H9 (cell line): ENCODE data around the gene ACAP3. TPM values are rescaled to one million over a fixed set of nuclear protein-coding genes. Genes with fewer than 3 reads are reported as not detected.

Experiments used
- DNase-seq: peaks from one replicate; pipeline ENCODE4 v3.0.0-alpha.2; 2017
- H2AFZ ChIP-seq: one replicate; pipeline ENCODE4 v1.6.1; 2013; ENCODE audit warnings: mild to moderate bottlenecking, low read length, control low read depth, moderate library complexity
- H2AK5ac ChIP-seq: 2 replicates; pipeline ENCODE4 v1.6.1; 2013; ENCODE audit warnings: low read length, control low read depth, mixed read lengths; ENCODE audit not compliant: insufficient read length
- H2BK120ac ChIP-seq: one replicate; pipeline ENCODE4 v1.6.1; 2013; ENCODE audit warnings: low read depth, mild to moderate bottlenecking, low read length, control low read depth, inconsistent platforms; ENCODE audit not compliant: poor library complexity, severe bottlenecking
- H2BK12ac ChIP-seq: 2 replicates; pipeline ENCODE4 v1.6.1; 2013; ENCODE audit warnings: low read length, control low read depth, mixed read lengths, low read depth; ENCODE audit not compliant: insufficient read length
- H2BK15ac ChIP-seq: 2 replicates; pipeline ENCODE4 v1.6.1; 2013; ENCODE audit warnings: low read depth, low read length, control low read depth
- H2BK20ac ChIP-seq: one replicate; pipeline ENCODE4 v1.6.1; 2013; ENCODE audit warnings: low read depth, mild to moderate bottlenecking, low read length, control low read depth, inconsistent platforms; ENCODE audit not compliant: poor library complexity, severe bottlenecking
- H2BK5ac ChIP-seq: 2 replicates; pipeline ENCODE4 v1.6.1; 2013; ENCODE audit warnings: low read length, control low read depth, mixed read lengths; ENCODE audit not compliant: insufficient read length
- H3K14ac ChIP-seq: 2 replicates; pipeline ENCODE4 v1.6.1; 2013; ENCODE audit warnings: low read length, control low read depth; ENCODE audit not compliant: insufficient read depth
- H3K18ac ChIP-seq: 2 replicates; pipeline ENCODE4 v1.6.1; 2013; ENCODE audit warnings: low read depth, mild to moderate bottlenecking, mixed read lengths, low read length, control low read depth; ENCODE audit not compliant: insufficient read length
- H3K23ac ChIP-seq: 2 replicates; pipeline ENCODE4 v1.6.1; 2013; ENCODE audit warnings: low read length, control low read depth, mixed read lengths, low read depth; ENCODE audit not compliant: insufficient read length
- H3K23me2 ChIP-seq: 2 replicates; pipeline ENCODE4 v1.6.1; 2013; ENCODE audit warnings: low read depth, mild to moderate bottlenecking, mixed read lengths, low read length, control low read depth; ENCODE audit not compliant: insufficient read length, poor library complexity, severe bottlenecking
- H3K27ac ChIP-seq: 2 replicates; pipeline ENCODE4 v1.5.1; 2013; ENCODE audit warnings: low read length, control low read depth, mixed read lengths, low read depth; ENCODE audit not compliant: insufficient read length
- H3K27me3 ChIP-seq: 2 replicates; pipeline ENCODE4 v1.6.1; 2013; ENCODE audit warnings: low read length, control low read depth, inconsistent platforms; ENCODE audit not compliant: insufficient read depth
- H3K4ac ChIP-seq: 2 replicates; pipeline ENCODE4 v1.6.1; 2013; ENCODE audit warnings: low read depth, mild to moderate bottlenecking, control low read depth, inconsistent platforms, low read length, moderate library complexity
- H3K4me1 ChIP-seq: 2 replicates; pipeline ENCODE4 v1.6.1; 2013; ENCODE audit warnings: low read length, control low read depth, inconsistent platforms; ENCODE audit not compliant: insufficient read depth
- H3K4me2 ChIP-seq: 2 replicates; pipeline ENCODE4 v1.6.1; 2013; ENCODE audit warnings: low read length, control low read depth, mixed read lengths; ENCODE audit not compliant: insufficient read length, insufficient read depth
- H3K56ac ChIP-seq: 2 replicates; pipeline ENCODE4 v1.6.1; 2013; ENCODE audit warnings: low read depth, mild to moderate bottlenecking, mixed read lengths, low read length, control low read depth; ENCODE audit not compliant: insufficient read length
- H3K79me1 ChIP-seq: 2 replicates; pipeline ENCODE4 v1.6.1; 2013; ENCODE audit warnings: low read depth, mild to moderate bottlenecking, moderate library complexity, low read length, control low read depth, inconsistent platforms; ENCODE audit not compliant: insufficient read depth, poor library complexity, severe bottlenecking
- H3K79me2 ChIP-seq: 2 replicates; pipeline ENCODE4 v1.6.1; 2013; ENCODE audit warnings: low read length, control low read depth, inconsistent platforms; ENCODE audit not compliant: insufficient read depth
- H3K9ac ChIP-seq: 2 replicates; pipeline ENCODE4 v1.6.1; 2013; ENCODE audit warnings: low read length, control low read depth, mixed read lengths; ENCODE audit not compliant: insufficient read length; ENCODE audit errors: extremely low read depth
- H3K9me3 ChIP-seq: one replicate; pipeline ENCODE4 v1.6.1; 2013; ENCODE audit warnings: low read depth, low read length, inconsistent platforms; ENCODE audit not compliant: control insufficient read depth
- H3T11ph ChIP-seq: one replicate; pipeline ENCODE4 v1.6.1; 2013; ENCODE audit warnings: mild to moderate bottlenecking, low read length, control low read depth, inconsistent platforms
- H4K20me1 ChIP-seq: one replicate; pipeline ENCODE4 v1.6.1; 2013; ENCODE audit not compliant: control insufficient read depth, insufficient read length, insufficient read depth
- H4K5ac ChIP-seq: 2 replicates; pipeline ENCODE4 v1.6.1; 2013; ENCODE audit warnings: low read depth, mild to moderate bottlenecking, mixed read lengths, low read length, control low read depth; ENCODE audit not compliant: insufficient read length
- H4K8ac ChIP-seq: replicated peaks from 2 replicates; pipeline ENCODE4 v1.6.1; 2013; ENCODE audit warnings: low read length, control low read depth, mixed read lengths, low read depth; ENCODE audit not compliant: insufficient read length
- H4K91ac ChIP-seq: 2 replicates; pipeline ENCODE4 v1.6.1; 2013; ENCODE audit warnings: low read depth, mild to moderate bottlenecking, moderate library complexity, mixed read lengths, low read length, control low read depth; ENCODE audit not compliant: insufficient read length
- H3K27ac Mint-ChIP-seq, 3 experiments: 2 replicates in 2 of 3; 3 replicates in 1 of 3; pipeline ENCODE4 v1.8.0; 2020 to 2021; ENCODE audit warnings: mixed read lengths in 3 of 3, mild to moderate bottlenecking in 1 of 3, moderate library complexity in 1 of 3
- H3K27me3 Mint-ChIP-seq: 2 replicates; pipeline ENCODE4 v1.8.0; 2021; ENCODE audit warnings: low read depth, mild to moderate bottlenecking, moderate library complexity, mixed read lengths
- H3K36me3 Mint-ChIP-seq, 3 experiments: 2 replicates in 2 of 3; 3 replicates in 1 of 3; pipeline ENCODE4 v1.8.0; 2020 to 2021; ENCODE audit warnings: low read depth in 3 of 3, mixed read lengths in 3 of 3; ENCODE audit not compliant: insufficient read depth in 1 of 3
- H3K4me1 Mint-ChIP-seq, 2 experiments: 2 replicates each; pipeline ENCODE4 v1.8.0; 2020; ENCODE audit warnings: mixed read lengths in 2 of 2
- H3K4me3 Mint-ChIP-seq, 2 experiments: 2 replicates in 1 of 2; 3 replicates in 1 of 2; pipeline ENCODE4 v1.8.0; 2020 to 2021; ENCODE audit warnings: mild to moderate bottlenecking in 2 of 2, mixed read lengths in 2 of 2, moderate library complexity in 1 of 2
- H3K9me3 Mint-ChIP-seq, 2 experiments: 2 replicates in 1 of 2; 3 replicates in 1 of 2; pipeline ENCODE4 v1.8.0; 2020; ENCODE audit warnings: mild to moderate bottlenecking in 2 of 2, mixed read lengths in 2 of 2, moderate library complexity in 1 of 2
- CTCF ChIP-seq: fragments of 200-600 bp; sonication (generic); conservative IDR thresholded peaks from 3 replicates; pipeline ENCODE4 v1.8.0; 2021; ENCODE audit warnings: antibody characterized with exemption, mild to moderate bottlenecking
- WGBS: extraction: QIAGEN DNeasy Blood & Tissue Kit; methylation state at CpG from one replicate; pipeline ENCODE4 v1.1.7; 2013; ENCODE audit warnings: missing lambda C conversion rate, low lambda C conversion rate, mixed read lengths; ENCODE audit not compliant: insufficient read length; ENCODE audit errors: extremely low coverage; 5-methylcytosine and 5-hydroxymethylcytosine counted together
- total RNA-seq: library from RNA; stranded (reverse); gene quantifications from 2 replicates; pipeline ENCODE4 v1.2.1, GENCODE V29; 2021

Gene ACAP3
- total RNA-seq, 1 experiment from 2014 or later = 41.4 TPM

- Histone ChIP-seq H2BK20ac (no peak overlapping the region), H3K4me1 (no peaks in the 10 kb centered on the region), H2AK5ac (no peak overlapping the region), H3K4me2 (no peak overlapping the region), H3K4ac (no peak overlapping the region), H2AFZ (no peak overlapping the region), H3K9ac (no peak overlapping the region), H4K91ac (no peak overlapping the region), H2BK5ac (no peak overlapping the region), H3K56ac (no peak overlapping the region), H3K23me2 (no peaks in the 10 kb centered on the region), H2BK15ac (no peak overlapping the region), H3K27ac (no peak overlapping the region), H3T11ph (no peak overlapping the region), H4K5ac (no peak overlapping the region), H3K9me3 (no peaks in the 10 kb centered on the region), H3K18ac (no peak overlapping the region), H3K14ac (no peak overlapping the region), H4K8ac (no peak overlapping the region), H2BK12ac (no peak overlapping the region), H3K79me1 (no peaks in the 10 kb centered on the region), H4K20me1 (no peaks in the 10 kb centered on the region), H3K79me2 (no peaks in the 10 kb centered on the region), H3K27me3 (no peaks in the 10 kb centered on the region), H2BK120ac (no peak overlapping the region), H3K23ac (no peak overlapping the region)
- H3K27ac Mint-ChIP-seq = no peak overlapping the region
- H3K27me3 Mint-ChIP-seq = no peaks in the 10 kb centered on the region
- H3K9me3 Mint-ChIP-seq = no peaks in the 10 kb centered on the region
- no CpG with 5 or more reads among the region's 16 CpGs for WGBS
- TF ChIP-seq CTCF = no peak
- H3K4me3 Mint-ChIP-seq = no peak overlapping the region
- DNase-seq = no peak
- no peaks in the 10 kb centered on the region for H3K4me1 Mint-ChIP-seq
- H3K36me3 Mint-ChIP-seq = peaks cover 3 to 19% (median 11%) of the 10 kb centered on the region in 3 experiments; a peak in 6 of 7 replicates
Measured at GRCh38 chr1:1335283-1335682, 27.6 kb upstream of the ACAP3 start.
